HL-60 (cell line): ENCODE measurements around the gene SLC25A52.

Experiments
- DNase-seq, 2 experiments: peaks; one replicate each; pipeline ENCODE4 v3.0.0-alpha.2; 2010 to 2020; ENCODE audit warnings: low read depth in 1 of 2, low spot score in 1 of 2
- H3K27ac ChIP-seq: fragments of 250-450 bp; sonication (Bioruptor Pico); replicated peaks from 2 replicates; pipeline ENCODE4 v1.5.1; 2020; ENCODE audit warnings: mild to moderate bottlenecking, moderate library complexity
- H3K27me3 ChIP-seq: fragments of 250-450 bp; sonication (Bioruptor Pico); 2 replicates; pipeline ENCODE4 v1.5.1; 2021; ENCODE audit warnings: mild to moderate bottlenecking, moderate library complexity; ENCODE audit not compliant: insufficient read depth, poor library complexity, severe bottlenecking
- H3K4me3 ChIP-seq: replicated peaks from 2 replicates; pipeline ENCODE4 v1.5.1; 2011; ENCODE audit warnings: mild to moderate bottlenecking, control low read depth, low read length; ENCODE audit not compliant: insufficient read depth
- GABPA ChIP-seq: IDR thresholded peaks from 2 replicates; pipeline ENCODE4 v1.6.1; 2012; ENCODE audit warnings: low read depth
- POLR2AphosphoS5 ChIP-seq: IDR thresholded peaks from 2 replicates; pipeline ENCODE4 v1.6.1; 2012; ENCODE audit warnings: low read depth
- SPI1 ChIP-seq: IDR thresholded peaks from 2 replicates; pipeline ENCODE4 v1.6.1; 2012; ENCODE audit warnings: low read depth, mild to moderate bottlenecking, borderline replicate concordance
- TF ChIP-seq, protein P1 (sequence below): IDR thresholded peaks from 2 replicates; pipeline ENCODE4 v1.6.1; 2012; ENCODE audit warnings: low read depth; ENCODE audit not compliant: insufficient replicate concordance
- TF ChIP-seq, protein P2 (sequence below): IDR thresholded peaks from one replicate; pipeline ENCODE4 v1.5.1; 2011; ENCODE audit warnings: low read length, control low read depth, inconsistent platforms; ENCODE audit not compliant: insufficient read depth

SLC25A52 gene

GRCh38 chr18:31793531-31793930 lies 32.9 kb upstream of the SLC25A52 start:
- Histone ChIP-seq H3K27me3 (no peaks in the 10 kb centered on the region), H3K4me3 (no peak overlapping the region), H3K27ac (no peak overlapping the region)
- no peak for DNase-seq
- TF ChIP-seq SPI1 (no peak), POLR2AphosphoS5 (no peak)
- TF ChIP-seq, protein P1, sequence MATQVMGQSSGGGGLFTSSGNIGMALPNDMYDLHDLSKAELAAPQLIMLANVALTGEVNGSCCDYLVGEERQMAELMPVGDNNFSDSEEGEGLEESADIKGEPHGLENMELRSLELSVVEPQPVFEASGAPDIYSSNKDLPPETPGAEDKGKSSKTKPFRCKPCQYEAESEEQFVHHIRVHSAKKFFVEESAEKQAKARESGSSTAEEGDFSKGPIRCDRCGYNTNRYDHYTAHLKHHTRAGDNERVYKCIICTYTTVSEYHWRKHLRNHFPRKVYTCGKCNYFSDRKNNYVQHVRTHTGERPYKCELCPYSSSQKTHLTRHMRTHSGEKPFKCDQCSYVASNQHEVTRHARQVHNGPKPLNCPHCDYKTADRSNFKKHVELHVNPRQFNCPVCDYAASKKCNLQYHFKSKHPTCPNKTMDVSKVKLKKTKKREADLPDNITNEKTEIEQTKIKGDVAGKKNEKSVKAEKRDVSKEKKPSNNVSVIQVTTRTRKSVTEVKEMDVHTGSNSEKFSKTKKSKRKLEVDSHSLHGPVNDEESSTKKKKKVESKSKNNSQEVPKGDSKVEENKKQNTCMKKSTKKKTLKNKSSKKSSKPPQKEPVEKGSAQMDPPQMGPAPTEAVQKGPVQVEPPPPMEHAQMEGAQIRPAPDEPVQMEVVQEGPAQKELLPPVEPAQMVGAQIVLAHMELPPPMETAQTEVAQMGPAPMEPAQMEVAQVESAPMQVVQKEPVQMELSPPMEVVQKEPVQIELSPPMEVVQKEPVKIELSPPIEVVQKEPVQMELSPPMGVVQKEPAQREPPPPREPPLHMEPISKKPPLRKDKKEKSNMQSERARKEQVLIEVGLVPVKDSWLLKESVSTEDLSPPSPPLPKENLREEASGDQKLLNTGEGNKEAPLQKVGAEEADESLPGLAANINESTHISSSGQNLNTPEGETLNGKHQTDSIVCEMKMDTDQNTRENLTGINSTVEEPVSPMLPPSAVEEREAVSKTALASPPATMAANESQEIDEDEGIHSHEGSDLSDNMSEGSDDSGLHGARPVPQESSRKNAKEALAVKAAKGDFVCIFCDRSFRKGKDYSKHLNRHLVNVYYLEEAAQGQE: no peak

DNA sequence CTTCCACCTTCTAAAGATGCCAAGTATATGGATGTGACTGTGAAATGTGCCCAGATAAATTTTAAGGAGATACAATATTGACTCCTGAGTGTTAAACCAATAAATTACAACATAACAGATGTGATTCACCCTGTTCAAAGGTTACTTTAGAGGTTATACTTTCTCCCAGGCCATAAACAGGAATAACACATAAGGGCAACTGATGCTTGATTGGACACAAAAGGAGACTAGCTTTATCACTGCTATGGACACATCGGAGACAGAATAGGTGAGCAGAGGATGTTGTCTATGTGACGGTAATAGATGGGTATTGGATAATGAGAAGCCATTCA lies 31.9 kb upstream of the SLC25A52 start:
- no peak overlapping the region for H3K27ac ChIP-seq
- H3K27me3 ChIP-seq: no peaks in the 10 kb centered on the region
- H3K4me3 ChIP-seq: no peak overlapping the region
- TF ChIP-seq POLR2AphosphoS5 (no peak), GABPA (no peak)
- TF ChIP-seq, protein P2, sequence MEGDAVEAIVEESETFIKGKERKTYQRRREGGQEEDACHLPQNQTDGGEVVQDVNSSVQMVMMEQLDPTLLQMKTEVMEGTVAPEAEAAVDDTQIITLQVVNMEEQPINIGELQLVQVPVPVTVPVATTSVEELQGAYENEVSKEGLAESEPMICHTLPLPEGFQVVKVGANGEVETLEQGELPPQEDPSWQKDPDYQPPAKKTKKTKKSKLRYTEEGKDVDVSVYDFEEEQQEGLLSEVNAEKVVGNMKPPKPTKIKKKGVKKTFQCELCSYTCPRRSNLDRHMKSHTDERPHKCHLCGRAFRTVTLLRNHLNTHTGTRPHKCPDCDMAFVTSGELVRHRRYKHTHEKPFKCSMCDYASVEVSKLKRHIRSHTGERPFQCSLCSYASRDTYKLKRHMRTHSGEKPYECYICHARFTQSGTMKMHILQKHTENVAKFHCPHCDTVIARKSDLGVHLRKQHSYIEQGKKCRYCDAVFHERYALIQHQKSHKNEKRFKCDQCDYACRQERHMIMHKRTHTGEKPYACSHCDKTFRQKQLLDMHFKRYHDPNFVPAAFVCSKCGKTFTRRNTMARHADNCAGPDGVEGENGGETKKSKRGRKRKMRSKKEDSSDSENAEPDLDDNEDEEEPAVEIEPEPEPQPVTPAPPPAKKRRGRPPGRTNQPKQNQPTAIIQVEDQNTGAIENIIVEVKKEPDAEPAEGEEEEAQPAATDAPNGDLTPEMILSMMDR: no peak
- TF ChIP-seq, protein P1: no peak
- no peak for DNase-seq

DNA sequence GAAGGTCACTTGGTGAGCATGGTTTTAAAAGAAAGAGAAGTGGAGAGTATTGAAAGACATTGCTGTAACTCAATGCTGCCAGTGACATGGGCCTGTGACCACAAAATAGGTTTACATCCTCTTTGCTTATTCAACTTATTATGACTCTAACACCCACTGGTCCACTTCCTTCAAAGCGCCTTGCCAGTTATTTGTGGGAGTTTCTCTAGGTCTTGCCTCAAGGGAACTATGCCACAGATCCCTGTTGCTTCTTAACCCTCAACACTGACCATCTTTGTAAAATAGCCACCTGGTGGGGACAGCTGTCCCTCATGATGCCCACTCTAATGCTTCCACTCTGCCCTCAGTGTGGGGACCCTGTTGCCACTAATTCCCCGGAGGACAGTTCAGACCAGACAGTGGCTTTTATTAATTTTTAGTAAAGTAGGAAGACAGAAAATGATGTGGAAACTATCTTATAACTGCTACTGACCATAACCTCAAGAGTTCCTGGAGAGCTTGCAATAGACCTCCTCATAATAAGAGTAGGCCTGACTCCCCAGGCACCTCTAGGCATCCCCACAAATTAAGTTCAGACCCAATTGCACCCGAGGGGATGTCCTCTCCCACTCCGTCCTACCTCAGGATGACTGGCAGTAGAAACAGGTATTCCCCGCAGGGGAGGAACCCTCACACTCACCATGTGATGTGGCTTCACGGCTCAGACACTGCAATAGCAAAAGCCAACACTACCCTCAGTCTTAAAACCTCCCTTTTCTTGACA lies 31.3 kb upstream of the SLC25A52 start:
- Histone ChIP-seq H3K4me3 (no peak overlapping the region), H3K27ac (peak overlapping the region; percentile 24), H3K27me3 (no peaks in the 10 kb centered on the region)
- DNase-seq: peak; percentile 63 to 85
- TF ChIP-seq GABPA (no peak), SPI1 (peak; percentile 92)

- DNase-seq: no peak
- no peaks in the 10 kb centered on the region for H3K27me3 ChIP-seq
- no peak overlapping the region for H3K27ac ChIP-seq
- TF ChIP-seq, protein P2: no peak
- TF ChIP-seq GABPA (no peak), POLR2AphosphoS5 (no peak), SPI1 (no peak)
- TF ChIP-seq, protein P1: no peak
- H3K4me3 ChIP-seq: no peak overlapping the region
These were observed 28.7 kb upstream of the SLC25A52 start for GRCh38 chr18:31789409-31789808.
